Activated CD8-positive, alpha-beta memory T cell treated with anti-CD3 and anti-CD28 coated beads for 4 hours (primary cell): Measurements from ENCODE around the gene MTAP.
"Not testable (repeated sequence)": the region's sequence is repeated elsewhere in the genome, so short reads cannot be mapped to it uniquely, and the experiment has no call there.

ENCODE experiments used
- DNase-seq, 2 donors: peaks; one replicate each; pipeline ENCODE4 v3.0.0-alpha.2; 2020; ENCODE audit warnings: low read depth in 2 of 2

MTAP gene

DNA sequence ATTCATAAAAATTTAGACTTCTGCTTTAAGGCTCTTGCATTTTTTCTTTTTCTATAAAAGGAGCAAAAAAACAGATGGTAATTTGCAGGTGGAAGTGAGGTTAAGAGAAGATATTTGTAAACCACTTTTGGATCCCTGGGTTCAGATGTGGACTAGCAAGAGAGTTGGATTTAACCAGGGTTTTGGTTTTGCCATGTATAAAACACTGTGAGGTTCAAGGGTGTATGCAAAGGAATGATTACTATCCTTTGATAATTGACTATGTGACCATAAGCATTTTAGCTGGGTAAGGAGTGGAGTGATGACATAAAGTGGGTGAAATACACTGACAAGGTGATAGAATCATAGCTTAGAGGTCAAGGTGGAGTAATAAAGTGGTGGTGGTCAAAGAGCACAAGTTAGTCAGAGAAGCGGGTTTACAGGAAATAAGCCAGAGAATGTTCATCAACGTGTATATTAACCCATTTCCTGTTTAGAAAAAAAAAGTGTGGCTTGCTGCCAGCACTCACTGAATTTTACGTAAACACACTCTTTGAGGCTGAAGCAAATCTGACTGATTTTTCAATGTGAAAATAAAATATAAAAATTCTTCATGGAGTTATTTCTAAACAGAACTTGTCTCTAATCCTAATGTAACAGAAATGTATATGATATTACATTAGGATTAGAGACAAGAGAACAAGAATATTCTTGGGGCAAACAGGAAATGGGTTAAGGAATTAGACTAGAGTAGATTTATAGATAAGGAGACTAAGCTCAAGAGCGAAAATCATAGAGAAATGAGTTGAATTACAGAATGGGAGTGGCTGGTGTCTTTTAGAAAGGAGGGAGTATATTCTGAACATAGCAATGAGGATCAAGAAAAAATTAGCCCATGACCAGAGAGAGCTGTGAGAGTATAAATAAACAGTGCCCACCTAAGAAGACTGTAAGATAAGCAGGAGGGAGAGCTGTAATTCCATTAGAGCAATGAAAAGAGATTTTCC lies 117.2 kb downstream of the MTAP start:
- no peak for DNase-seq

DNA sequence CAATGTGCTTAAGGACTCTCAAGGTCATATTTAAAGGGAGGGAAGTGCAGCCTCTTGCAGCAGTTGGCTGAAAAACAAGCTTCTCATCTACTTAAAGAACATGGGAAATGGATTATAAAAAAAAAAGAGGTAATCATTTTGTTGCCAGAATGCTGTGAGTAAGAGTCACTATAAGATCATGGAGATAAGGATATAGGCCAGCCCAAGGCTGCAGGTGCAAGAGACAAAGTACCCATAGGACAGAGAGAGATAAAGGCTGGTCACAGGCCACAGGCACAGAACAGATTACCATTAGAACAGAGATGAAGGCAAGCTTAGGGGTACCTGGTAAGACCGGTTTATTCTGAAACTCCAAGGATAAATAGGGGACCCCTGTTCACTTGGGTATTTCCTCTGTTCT lies 121.3 kb downstream of the MTAP start:
- no peak for DNase-seq

DNA sequence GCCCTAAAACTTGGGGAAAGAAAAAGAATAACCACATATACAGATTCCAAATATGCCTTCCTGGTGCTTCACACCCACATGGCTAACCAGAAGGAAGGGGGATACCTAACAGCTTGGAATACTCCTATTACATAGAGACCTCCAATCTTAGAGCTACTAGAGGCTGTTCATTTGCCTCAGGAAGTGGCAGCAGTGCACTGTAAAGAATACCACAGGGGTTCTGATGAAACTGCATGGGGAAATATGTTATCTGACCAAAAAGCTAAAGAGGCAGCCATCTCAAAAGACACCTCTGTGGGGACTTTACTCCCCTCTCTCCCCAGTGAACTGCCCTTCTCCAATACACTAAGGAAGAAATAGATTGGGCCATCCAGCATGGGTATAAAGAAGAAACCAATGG lies 125.3 kb downstream of the MTAP start:
- no peak for DNase-seq

DNA sequence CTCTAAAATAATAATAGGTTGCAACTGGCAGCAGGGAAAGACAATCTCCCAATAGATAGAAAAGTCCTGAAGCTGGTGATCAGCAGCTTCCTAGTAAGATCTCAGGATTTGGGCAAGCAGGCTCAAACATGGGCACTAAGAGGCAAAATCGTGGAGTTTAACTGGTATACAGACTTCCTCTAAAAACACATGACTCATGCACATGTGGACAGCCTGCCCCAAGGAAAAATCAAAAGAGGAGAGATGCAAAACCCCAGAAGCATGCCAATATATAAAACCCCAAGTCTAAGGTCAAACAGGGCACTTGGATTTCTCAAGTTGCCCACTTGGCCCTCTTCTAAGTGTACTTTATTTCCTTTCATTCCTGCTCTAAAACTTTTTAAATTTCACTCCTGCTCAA lies 129.0 kb downstream of the MTAP start:
- DNase-seq = no peak

DNA sequence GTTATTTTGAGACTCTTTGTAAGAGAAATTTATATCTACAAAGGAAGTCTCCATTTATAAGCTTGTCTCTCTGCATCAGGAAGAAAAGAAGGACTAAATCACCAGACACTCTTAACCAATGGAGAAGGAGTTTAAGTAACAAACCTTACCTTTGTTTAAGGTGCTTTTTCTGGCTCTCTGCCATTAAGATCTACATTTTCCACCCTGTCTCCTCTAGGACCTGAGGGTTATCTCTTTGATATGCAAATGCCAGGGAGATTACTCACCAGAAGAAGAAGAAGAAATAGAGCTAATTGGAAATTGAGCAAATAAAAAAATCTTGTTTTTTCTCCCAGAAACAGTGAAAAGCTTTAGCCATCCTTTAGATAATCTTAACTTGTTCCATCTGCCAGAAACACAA lies 130.8 kb downstream of the MTAP start:
- no peak for DNase-seq

DNA sequence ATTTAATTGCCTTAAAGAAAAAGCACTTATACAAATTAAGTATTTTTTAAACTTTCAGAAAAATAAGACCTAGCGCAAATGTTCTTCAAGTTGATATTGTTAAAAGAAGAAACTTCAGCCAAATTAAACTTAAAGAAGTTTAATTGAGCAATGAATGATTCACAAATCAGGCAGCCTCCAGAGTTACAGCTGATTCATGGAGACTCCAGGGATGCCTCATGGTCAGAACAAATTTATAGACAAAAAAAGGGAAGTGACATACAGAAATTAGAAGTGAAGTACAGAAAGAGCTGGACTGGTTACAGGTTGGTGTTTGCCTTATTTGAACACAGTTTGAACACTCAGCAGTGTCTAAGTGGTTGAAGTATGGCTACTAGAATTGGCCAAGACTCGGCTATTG lies 131.4 kb downstream of the MTAP start:
- no peak for DNase-seq

DNA sequence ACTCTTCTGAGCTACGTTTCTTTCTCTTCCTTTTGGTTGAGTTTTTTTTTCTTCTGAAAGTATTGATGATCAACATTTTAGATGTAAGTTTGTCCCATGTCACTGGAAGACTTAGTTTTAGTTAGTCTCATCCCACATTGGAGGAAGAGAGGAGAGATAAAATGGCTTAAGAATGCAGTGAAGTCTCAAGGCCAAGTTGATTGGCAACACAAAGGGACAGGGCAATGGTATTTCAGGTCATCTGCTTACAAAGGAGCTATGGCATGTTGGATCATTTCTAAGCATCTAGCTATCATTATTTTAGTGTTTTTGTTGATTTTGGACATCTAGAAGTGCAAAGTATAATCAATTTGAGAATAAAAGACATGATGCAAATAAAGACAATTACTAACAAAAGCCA lies 133.2 kb downstream of the MTAP start:
- DNase-seq = no peak

DNA sequence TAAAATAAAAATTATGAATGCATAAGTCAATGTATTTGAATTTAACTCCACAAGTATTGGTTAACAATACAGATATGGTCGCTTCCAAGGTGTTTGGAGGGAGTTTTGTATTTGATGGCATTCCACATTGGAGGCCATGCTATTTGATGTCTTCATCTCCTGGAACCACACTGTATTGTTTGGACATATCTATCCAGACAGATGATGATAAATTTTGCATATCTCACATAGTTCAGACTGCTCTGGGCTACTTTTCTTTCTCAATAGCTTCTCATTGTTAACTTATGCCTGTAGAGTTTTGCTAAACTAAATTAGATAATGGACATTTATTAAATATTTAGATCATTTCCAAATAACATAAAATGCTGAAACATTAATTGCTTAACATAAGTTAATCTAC lies 133.7 kb downstream of the MTAP start:
- DNase-seq = no peak

DNA sequence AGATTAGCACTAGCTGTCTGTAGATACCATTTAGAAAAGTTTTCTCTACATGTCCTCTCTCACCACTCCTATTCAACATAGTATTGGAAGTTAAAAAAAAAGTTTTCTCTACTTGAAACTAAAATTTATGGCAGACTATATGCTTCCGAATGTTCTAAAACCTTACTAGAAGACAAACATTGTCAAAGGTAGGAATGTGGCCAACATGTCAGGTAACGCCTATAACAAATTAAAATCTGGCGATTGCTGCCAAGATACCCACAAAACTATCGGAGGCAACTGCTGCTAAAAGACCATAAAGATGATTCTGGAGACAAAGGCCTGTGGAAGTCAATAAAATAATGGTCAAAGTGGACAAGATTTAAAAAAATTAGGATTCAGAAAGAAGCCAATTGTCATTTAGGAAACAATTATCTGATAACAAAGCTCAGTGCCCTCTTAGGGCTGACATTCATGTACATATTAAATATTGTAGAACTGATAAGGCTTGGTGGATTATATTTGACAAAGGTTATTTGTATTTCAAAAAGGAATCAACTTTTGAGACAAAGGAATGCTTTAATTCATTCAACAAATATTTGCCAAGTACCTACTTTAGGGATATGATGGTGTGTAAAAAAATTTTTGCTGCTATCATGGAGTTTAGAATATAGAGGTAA lies 139.0 kb downstream of the MTAP start:
- no peak for DNase-seq

DNA sequence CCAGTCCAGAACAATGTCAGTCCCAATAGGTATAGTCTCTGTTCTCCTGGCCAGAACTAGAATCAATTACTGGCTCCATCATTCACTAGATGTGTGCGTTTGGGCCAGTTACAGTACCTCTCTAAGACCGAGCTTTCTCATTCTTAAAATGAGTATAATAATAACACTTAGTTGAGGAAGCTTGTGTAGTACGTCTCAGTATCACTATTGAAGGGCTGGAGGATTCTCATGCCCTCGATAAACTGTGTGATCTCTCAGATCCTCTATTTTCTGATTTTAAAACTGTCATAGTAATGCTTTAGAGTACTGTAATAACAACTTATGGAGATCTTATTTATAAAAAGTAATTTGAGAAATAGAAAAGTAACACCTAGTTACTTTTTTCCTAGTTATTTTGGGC lies 141.0 kb downstream of the MTAP start:
- DNase-seq = no peak

DNA sequence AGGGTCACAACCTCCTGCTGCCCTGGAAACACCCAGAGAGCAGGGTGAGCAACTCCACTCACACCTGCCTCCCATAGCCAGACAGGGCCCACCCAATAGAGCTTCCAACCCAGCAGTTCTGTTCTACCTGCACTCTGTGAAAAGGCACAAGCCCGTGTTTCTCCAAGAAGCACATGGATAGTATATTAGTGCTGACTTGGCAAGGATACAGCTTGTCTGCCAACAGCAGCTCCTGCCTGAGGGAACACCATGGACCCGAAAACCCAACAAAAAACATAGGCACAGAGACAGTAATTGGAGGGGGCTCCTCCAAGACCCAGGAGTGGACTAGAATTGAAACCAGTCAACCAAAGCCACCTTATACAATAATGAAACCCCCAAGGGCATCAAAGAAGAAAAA lies 143.2 kb downstream of the MTAP start:
- no peak for DNase-seq

DNA sequence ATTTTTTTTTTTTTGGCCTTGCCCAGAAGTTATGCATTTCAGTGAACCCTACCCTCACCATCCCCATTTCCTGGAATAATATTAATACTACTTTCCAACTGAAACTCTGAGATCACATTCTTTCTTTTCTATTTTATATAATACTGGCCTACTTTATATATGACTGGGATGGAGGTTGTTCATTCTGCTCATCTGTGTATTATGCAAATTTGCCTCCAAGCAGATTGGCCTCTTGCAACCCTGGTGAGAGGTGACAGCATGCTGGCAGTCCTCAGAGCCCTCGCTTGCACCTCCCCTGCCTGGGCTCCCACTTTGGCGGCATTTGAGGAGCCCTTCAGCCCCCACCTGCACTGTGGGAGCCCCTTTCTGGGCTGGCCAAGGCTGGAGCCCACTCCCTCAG lies 156.4 kb downstream of the MTAP start:
- DNase-seq = no peak

DNA sequence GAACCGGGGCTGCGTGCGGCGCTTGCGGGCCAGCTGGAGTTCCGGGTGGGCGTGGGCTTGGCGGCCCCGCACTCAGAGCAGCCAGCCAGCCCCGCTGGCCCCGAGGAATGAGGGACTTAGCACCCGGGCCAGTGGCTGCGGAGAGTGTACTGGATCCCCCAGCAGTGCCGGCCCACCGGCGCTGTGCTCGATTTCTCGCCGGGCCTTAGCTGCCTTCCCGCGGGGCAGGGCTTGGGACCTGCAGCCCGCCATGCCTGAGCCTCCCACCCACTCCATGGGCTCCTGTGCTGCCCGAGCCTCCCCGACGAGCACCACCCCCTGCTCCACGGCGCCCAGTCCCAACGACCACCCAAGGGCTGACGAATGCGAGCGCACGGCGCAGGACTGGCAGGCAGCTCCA lies 156.8 kb downstream of the MTAP start:
- not testable (repeated sequence) for DNase-seq

DNA sequence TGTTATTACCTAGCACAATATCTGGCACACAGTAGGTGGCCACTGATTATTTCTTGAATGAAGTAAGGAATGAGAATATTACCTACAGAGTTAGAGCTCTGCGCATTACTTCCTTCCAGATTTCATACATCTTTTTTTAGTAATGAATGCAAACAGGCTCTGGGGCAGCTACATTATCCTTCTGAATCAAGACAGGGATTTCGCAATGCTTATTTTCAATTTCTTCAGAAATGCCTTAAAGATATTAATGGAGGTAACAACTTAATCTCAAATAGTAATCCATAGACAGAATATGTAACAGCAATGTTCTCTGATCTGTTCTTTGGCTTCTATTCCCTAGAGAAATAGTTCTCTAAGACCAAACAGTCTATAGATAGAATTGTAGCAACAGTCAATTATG lies 159.1 kb downstream of the MTAP start:
- no peak for DNase-seq

DNA sequence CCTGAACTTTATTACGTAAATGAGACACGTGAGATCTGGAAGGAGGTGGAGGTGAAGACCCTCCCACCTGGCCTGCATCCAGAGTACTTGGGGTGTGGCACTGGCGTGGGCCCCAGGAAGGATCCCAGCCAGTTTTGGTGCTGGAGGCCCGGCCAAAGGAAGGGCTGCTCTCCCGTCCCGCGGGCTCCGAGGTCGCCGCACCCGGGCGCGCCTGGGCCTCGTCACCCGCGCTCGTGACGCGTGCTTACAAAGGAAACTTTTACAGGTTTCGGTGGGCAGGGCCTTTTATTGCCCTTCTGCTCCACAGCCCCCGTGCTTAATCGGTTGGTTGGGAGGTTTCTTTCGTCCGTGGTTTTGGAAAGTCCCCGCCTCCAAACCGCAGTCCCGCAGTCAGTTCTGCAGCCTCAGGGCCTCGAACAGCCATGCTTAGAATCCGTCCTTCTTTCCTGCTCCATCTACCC lies 162.5 kb downstream of the MTAP start:
- peak in 1 of 2 donors; percentile 52 for DNase-seq

DNA sequence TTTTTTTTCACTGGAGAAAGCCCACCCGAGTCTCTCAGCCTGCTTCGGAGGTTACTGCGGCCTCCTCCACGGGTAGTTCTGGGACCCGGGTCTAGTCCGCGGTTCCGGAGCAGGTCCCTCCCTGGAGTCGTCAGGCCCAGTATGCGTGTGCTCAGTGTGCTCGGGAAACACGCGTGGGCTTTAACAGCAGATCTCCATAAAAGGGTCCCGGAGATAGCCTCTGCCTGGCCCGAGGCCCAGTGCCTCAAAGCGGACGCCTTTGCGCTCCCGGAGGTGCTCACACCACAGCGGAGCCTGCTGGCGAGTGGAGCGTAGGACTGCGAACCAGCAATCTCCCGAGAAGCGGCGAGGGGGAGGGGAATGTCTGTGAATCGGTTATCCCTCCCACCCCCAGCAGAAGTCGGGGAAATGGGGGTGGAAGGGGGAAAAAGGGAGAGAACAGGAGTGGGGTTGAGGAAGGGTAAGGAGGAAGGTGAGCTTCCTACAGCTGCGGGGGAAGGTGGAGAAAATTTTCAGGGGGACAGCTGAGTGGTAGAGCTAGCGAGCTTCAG lies 163.0 kb downstream of the MTAP start:
- DNase-seq = no peak

DNA sequence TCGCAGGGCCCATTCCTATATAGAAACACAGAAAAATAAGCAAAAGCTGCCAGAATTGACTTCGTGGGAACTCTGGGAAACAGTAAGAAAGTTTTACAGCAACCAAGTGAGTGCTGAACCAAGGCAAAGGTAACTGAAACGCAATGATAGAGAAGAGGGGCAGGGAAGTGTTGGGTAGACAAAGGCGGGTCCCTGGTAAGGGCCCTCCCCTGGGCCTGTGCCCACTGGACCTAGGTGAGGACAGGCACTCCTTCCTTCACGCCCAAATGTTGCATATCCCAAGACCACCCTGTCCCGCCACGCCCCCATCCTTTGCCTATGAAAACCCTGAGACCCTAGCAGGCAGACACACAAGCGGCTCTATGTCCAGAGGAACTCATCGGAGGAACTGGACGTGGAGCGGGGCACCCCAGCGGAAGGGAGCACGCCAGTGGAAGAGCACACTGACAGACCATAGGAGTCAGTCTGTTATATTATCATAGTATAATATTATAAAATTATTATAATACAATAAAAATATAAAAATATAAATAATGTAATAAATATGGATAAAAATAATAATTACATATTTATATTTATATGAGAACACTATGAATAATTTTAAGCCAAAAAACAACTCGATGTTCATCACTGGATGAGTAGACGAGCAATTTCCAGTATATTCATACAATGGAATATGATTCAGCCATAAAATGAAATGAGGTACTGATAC lies 163.9 kb downstream of the MTAP start:
- no peak for DNase-seq

DNA sequence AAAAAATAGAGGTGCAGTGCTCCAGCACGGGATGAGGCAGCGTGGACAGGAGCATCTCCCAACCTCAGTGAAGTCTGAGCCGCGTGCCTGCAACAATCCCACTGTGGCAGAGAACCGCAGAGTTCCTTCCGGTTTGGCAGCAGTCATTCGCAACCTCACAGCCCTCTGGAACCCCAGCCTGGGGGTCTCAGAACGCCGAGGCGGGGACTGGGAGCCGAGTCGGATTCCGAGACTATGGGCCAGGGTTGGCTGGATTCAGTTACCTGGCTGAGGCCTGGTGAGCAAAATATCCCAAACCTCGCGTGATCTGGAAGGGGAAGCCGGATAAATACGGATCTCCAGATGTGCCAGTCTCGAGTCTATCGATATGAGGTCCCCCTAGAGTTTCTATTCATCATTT lies 164.7 kb downstream of the MTAP start:
- no peak for DNase-seq

DNA sequence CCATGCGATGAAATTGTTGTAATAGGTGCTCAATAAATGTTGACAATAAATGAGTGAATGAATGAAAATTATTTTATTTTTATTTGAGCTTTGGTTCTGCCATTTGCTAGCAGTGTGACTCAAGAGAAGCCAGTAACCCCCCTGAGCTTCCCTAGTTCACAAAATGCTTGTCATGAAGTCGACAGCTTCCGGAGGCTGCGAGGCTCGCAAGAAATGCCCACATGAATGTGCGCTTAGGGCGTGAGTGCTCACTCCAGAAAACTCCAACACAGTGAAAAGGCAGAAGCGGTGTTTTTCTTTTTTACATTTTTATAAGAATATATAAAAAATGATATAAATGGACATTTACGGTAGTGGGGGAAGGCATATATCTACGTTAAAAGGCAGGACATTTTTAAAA lies 165.3 kb downstream of the MTAP start:
- no peak for DNase-seq

DNA sequence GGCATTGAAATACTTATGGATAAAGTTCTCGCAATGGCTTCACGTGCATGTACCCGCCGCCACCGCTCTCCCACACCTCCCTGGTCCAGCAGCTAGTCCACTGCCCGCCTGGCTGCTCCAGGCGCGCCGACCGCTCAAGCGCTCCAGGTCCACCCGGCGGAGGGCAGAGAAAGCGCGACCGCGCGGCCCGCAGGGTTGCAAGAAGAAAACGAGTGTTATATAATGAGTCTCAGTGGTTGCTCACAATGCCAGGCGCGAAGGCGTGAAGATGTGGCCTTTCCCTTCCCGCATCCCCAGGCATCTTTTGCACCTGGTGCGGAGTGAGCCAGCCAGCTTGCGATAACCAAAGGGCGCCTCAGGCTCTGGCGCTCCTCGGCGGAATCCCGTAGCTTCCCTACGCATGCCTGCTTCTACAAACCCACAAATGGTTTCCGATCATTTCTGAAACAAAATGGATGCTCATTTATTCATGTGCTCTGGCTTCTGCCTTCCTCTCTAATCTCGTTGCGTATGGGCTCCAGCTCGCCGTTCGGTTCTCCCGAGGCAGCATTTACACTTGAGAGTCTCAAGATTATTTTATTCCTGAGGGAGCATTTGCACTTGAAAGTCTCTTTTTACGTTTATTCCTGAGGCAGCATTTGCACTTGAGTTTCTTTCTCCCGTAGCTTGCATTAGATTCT lies 166.0 kb downstream of the MTAP start:
- DNase-seq = no peak
